Measurements from ENCODE around the gene TRPV4.
"Not testable (repeated sequence)": the region's sequence is repeated elsewhere in the genome, so short reads cannot be mapped to it uniquely, and the experiment has no call there.

TRPV4 gene

DNA sequence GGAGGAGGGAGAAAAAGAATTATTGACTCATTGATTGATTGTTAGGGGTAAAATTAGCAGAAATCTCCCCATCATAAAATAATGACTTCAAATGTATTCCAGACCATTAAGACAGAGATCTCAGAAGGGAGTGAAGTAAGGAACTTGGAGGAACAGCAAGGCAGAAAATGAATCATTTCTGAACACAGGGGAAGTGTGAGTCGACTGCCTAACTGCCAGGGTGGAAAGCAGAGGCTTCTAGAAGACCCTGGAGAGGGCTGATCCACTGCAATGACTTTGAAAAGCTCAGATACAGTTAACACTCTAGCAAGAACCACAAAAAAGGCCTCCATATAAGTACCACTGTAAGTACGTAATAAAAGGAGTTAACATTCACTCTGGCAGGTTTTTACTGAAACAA lies 37.5 kb upstream of the TRPV4 start:
- TF ChIP-seq, protein P1, sequence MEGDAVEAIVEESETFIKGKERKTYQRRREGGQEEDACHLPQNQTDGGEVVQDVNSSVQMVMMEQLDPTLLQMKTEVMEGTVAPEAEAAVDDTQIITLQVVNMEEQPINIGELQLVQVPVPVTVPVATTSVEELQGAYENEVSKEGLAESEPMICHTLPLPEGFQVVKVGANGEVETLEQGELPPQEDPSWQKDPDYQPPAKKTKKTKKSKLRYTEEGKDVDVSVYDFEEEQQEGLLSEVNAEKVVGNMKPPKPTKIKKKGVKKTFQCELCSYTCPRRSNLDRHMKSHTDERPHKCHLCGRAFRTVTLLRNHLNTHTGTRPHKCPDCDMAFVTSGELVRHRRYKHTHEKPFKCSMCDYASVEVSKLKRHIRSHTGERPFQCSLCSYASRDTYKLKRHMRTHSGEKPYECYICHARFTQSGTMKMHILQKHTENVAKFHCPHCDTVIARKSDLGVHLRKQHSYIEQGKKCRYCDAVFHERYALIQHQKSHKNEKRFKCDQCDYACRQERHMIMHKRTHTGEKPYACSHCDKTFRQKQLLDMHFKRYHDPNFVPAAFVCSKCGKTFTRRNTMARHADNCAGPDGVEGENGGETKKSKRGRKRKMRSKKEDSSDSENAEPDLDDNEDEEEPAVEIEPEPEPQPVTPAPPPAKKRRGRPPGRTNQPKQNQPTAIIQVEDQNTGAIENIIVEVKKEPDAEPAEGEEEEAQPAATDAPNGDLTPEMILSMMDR (IDR thresholded peaks at IDR 0.05; ENCODE audit: low read depth, low read length, missing control alignments): no peak
- DNase-seq (ENCODE audit: extremely low read depth, low read depth): no peak
- no peak overlapping the region for H3K4me3 ChIP-seq (replicated peaks; ENCODE audit: low read depth, low read length)

DNA sequence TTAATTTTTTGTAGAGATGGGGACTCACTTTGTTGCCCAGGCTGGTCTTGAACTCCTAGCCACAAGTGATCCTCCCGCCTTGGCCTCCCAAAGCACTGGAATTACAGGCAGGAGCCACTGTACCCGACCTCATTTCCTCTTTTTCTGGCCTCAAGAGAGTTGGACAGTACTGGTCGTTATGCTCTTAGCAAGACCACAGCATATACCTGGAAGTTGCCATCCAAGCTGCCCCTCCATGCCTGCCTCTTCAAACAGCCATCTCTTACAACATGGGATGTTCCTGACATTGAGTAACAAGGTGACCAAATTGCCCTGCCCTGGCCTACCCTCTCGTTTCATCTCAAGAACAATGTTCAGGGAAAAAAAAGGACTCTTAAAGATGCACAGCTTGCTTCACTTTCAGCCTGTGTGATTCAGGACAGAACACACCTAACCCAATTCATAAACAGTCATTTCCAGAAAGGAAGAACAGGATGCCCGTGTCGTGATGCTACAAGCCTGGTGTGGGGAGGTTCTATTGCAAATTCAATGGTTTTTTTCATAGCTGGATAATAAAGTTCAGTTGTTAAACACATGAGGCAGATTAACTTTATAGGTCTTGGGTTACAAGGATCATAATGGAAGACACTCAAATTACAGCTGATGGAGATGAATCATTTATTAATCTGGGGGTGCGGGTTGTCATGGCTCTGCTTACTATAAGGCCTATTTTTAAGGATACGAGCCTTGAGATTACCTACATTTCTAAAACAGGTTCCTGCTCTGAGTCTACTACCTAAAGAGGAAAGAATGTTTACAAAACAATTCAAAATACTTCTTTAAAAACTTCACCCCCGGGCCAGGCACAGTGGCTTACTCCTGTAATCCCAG lies 35.2 kb upstream of the TRPV4 start:
- TF ChIP-seq, protein P1 (IDR thresholded peaks at IDR 0.05; ENCODE audit: low read depth, low read length, missing control alignments): no peak
- no peak for DNase-seq (ENCODE audit: extremely low read depth, low read depth)
- H3K4me3 ChIP-seq (replicated peaks; ENCODE audit: low read depth, low read length): no peak overlapping the region

DNA sequence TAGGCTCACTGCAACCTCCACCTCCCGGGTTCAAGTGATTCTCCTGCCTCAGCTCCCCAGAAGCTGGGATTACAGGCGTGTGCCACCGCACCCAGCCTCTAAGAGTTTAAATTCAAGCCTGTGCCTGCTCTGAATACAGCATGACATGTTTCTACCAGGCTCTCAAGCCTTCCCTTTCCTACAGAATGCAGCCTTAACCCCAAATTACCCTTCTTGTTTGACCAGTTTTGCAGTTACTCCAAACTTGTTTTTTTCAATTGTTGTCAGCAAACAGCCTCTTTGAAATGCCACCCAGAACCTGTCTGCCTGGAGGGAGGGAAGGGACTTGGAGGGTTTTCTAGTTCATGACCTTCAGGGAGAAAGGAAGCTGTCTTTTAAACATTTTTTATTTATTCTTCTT lies 31.7 kb upstream of the TRPV4 start:
- H3K4me3 ChIP-seq (replicated peaks; ENCODE audit: low read depth, low read length): no peak overlapping the region
- TF ChIP-seq, protein P1 (IDR thresholded peaks at IDR 0.05; ENCODE audit: low read depth, low read length, missing control alignments): no peak
- no peak for DNase-seq (ENCODE audit: extremely low read depth, low read depth)

DNA sequence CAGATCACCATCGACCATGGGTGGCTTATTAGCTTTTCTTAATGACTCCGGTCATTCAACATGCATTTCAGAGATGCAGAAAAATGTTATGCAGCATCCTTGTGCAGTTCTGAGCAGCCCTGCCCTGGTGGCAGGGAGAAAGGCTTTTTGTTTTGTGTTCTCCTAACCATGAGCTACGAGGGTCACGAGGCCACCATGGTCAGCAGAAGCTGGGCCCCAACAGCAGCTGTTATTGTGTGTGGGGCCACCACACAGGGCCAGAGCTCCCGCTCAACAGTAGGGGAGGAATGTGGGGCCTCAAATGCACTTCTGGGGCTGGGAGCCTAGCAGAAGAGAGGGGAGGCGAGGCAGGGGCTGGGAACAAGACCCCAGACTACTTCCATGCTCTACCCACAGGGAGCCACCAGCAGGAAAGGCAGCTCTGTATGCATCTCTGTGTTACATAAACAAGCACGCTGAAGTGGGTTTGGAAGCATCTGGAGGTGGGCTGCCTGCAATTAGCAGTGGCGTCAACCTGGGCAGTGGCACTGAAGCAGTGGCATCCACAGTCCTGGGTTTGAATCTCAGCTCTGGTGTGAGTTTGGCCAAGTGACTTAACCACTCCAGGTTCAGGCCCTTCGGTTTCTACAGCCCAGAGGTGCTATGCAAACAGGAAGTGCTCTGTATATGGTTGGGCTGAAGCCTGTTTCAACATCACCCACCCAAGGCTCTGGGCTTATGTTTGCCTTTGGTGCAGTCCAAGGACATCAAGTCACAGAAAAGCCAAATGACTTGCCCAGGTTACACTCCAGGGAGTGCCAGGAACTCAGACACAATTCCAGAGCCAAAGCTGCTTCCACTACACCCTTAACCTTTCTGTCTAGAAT lies 30.9 kb upstream of the TRPV4 start:
- TF ChIP-seq, protein P1 (IDR thresholded peaks at IDR 0.05; ENCODE audit: low read depth, low read length, missing control alignments): no peak
- no peak overlapping the region for H3K4me3 ChIP-seq (replicated peaks; ENCODE audit: low read depth, low read length)
- DNase-seq (ENCODE audit: extremely low read depth, low read depth): no peak

DNA sequence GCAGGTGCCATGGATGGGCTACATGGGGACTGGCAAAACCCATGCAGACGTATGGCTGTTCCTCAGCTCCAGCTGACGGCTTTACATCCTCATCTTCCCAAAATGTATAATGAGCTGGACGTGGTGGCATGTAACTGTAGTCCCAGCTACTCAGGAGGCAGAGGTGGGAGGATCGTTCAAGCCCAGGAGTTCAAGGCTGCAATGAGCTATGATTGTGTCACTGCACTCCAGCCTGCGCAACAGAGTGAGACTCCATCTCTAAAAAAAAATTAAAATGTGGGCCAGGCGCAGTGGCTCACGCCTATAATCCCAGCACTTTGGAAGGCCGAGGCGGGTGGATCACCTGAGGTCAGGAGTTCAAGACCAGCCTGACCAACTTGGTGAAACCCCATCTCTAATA lies 29.3 kb upstream of the TRPV4 start:
- not testable (repeated sequence) for DNase-seq (ENCODE audit: extremely low read depth, low read depth); H3K4me3 ChIP-seq (replicated peaks; ENCODE audit: low read depth, low read length)

DNA sequence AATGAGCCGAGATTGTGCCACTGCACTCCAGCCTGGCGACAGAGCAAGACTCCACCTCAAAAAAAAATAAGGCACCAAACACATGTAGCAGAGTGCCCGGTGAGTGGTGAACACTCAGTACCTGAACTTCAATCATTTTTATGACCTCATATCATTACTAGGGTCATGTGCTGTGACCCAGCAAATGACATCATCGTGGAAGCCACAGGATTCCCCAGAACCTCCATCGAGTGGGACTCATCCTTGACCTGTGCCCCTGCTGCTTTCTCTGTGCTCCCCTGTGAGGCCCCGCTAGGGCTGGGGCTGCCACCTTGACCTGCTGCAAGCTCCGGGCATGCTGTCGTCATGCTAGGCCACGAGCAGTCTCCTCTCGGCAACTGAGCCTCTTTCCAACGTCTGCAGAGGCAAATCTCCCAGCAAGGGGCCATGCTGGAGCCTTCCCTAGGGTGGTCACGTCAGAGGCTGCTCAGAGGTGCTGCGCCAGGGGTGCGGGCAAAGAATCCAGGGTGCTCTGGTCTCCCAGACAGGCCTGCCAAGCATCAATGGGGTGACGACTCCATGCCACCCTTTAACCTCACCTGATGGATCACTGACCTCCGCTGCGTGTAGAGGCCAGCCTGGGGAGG lies 28.6 kb upstream of the TRPV4 start:
- no peak overlapping the region for H3K4me3 ChIP-seq (replicated peaks; ENCODE audit: low read depth, low read length)
- DNase-seq (ENCODE audit: extremely low read depth, low read depth): no peak
- TF ChIP-seq, protein P1 (IDR thresholded peaks at IDR 0.05; ENCODE audit: low read depth, low read length, missing control alignments): no peak

DNA sequence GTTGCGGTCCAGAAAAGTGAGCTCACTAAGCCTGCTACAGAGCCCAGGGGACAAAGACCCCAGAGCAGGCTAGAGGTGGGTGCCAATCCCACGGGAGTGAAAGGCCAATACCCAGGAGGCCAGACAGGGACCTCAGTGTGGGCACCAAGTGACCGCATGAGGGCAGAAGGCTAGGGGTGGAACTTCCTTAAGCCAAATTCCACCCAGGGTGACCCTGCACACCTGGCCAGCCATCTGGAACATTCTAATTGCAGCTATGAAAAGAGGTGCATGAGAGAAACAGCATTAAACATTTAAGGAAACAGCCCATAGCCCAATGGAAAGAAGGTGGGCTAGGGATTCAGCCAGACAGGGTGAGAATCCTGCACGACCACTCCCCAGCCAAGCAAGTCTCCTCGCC lies 27.8 kb upstream of the TRPV4 start:
- no peak overlapping the region for H3K4me3 ChIP-seq (replicated peaks; ENCODE audit: low read depth, low read length)
- DNase-seq (ENCODE audit: extremely low read depth, low read depth): no peak
- TF ChIP-seq, protein P1 (IDR thresholded peaks at IDR 0.05; ENCODE audit: low read depth, low read length, missing control alignments): no peak
